ENCODE measurements around the gene SLC2A9. TPM values are rescaled to one million over a fixed set of nuclear protein-coding genes. Genes with fewer than 3 reads are reported as not detected.

Gene SLC2A9
- total and polyA plus RNA-seq, 2 donors (not counting 3 experiments of a cell fraction or from before 2014, with no cell fraction given): 1.6 to 1.8 TPM

GRCh38 chr4:10009861-10010500 is 11.3 kb downstream of the SLC2A9 start:
- Histone ChIP-seq H3K4me3 (replicated peaks in 1 of 3; ENCODE audit: insufficient read depth in 1 of 3, low read depth in 1 of 3, low read length in 3 of 3) (no peak overlapping the region), H3K9me3 (replicated peaks; ENCODE audit: control insufficient read depth, insufficient read depth, low read length) (no peaks in the 10 kb centered on the region), H3K4me1 (ENCODE audit: control insufficient read depth, extremely low read depth, insufficient read depth, low read length) (peaks cover 20% of the 10 kb centered on the region), H3K4me2 (ENCODE audit: insufficient read depth, low read length) (no peak overlapping the region), H3K9me1 (replicated peaks; ENCODE audit: control insufficient read depth, extremely low read depth, insufficient read depth, low read length) (no peaks in the 10 kb centered on the region), H3K27ac (ENCODE audit: insufficient read depth, low read depth, low read length) (no peak overlapping the region), H3K27me3 (ENCODE audit: control insufficient read depth in 2 of 2, insufficient read depth in 2 of 2, low read length in 2 of 2) (peaks cover 0 to 2% of the 10 kb centered on the region in 2 experiments), H3K79me2 (ENCODE audit: control insufficient read depth, insufficient read depth, low read length) (no peaks in the 10 kb centered on the region), H3K36me3 (ENCODE audit: control insufficient read depth in 2 of 2, extremely low read depth in 1 of 2, insufficient read depth in 2 of 2, low read length in 2 of 2) (no peaks in the 10 kb centered on the region), H4K20me1 (replicated peaks; ENCODE audit: control insufficient read depth, extremely low read depth, insufficient read depth, low read length) (no peaks in the 10 kb centered on the region), H3K9ac (replicated peaks; ENCODE audit: extremely low read depth, insufficient read depth, low read length) (no peak overlapping the region), H2AFZ (ENCODE audit: low read depth, low read length) (no peak overlapping the region)
- intact Hi-C loops (cut with micrococcal nuclease): no loop called here
- no peak for DNase-seq (ENCODE audit: low read depth, low spot score)
- TF ChIP-seq FOS (IDR thresholded peaks at IDR 0.05; ENCODE audit: borderline replicate concordance, insufficient read depth, low read length): no peak
- TF ChIP-seq CTCF (IDR thresholded peaks at IDR 0.05; ENCODE audit: extremely low read depth in 1 of 2, insufficient read depth in 1 of 2, low read depth in 1 of 2, low read length in 2 of 2): no peak
- TF ChIP-seq POLR2A (IDR thresholded peaks at IDR 0.05; ENCODE audit: low read depth, low read length): no peak
- no peak for TF ChIP-seq POLR2AphosphoS5 (IDR thresholded peaks at IDR 0.05; ENCODE audit: insufficient read depth, low read depth, low read length)
- no peak for TF ChIP-seq MYC (IDR thresholded peaks at IDR 0.05; ENCODE audit: low read depth, low read length)
- TF ChIP-seq MAX (IDR thresholded peaks at IDR 0.05; ENCODE audit: insufficient read depth, insufficient read length): no peak
- no peak for TF ChIP-seq JUN (IDR thresholded peaks at IDR 0.05; ENCODE audit: borderline replicate concordance, insufficient read depth, insufficient read length, low read depth)
- no peak for TF ChIP-seq EZH2 (IDR thresholded peaks at IDR 0.05; ENCODE audit: borderline replicate concordance, low read depth, low read length, severe bottlenecking)
- TF ChIP-seq GATA2 (IDR thresholded peaks at IDR 0.05; ENCODE audit: insufficient read depth, insufficient read length, low read depth, low read length): no peak
- ChIA-PET POLR2A (no interaction called here), CTCF (interaction anchor here (0.9 to 1.4 kb wide), 2 partner anchors 9 to 245 kb away, joined by 3 read pairs; no protein-coding TSS in a partner anchor)
- no TSS peak for BruUV-seq (replicated peaks)
- dilution Hi-C loops (cut with MboI; ENCODE audit: extremely low pct_ligation_motif_present, low sequenced_read_pairs): no loop called here
- FAIRE-seq: no peak
